ENCODE data around the gene CAPSL. TPM values are rescaled to one million over a fixed set of nuclear protein-coding genes. Genes with fewer than 3 reads are reported as not detected.
"Not testable (repeated sequence)": the region's sequence is repeated elsewhere in the genome, so short reads cannot be mapped to it uniquely, and the experiment has no call there.

CAPSL gene
- total RNA-seq, 2 donors from 2014 or later = not detected

- H3K36me3 Mint-ChIP-seq; ATAC-seq; DNase-seq (ENCODE audit: low spot score); H3K27me3 Mint-ChIP-seq; H3K9me3 Mint-ChIP-seq: not testable (repeated sequence)
- peak overlapping the region; percentile 40 for H3K4me3 Mint-ChIP-seq
- H3K4me1 Mint-ChIP-seq (ENCODE audit: low read depth in 2 of 2) = peaks cover 23 to 40% of the 10 kb centered on the region in 2 donors
- peak overlapping the region; percentile 54 to 65 for H3K27ac Mint-ChIP-seq
Measured at GRCh38 chr5:35856186-35856764, 82.1 kb downstream of the CAPSL start.

- peaks cover 23 to 38% of the 10 kb centered on the region in 2 donors for H3K4me1 Mint-ChIP-seq (ENCODE audit: low read depth in 2 of 2)
- ATAC-seq = no peak
- H3K36me3 Mint-ChIP-seq = peaks cover 5% of the 10 kb centered on the region
Measured at GRCh38 chr5:35855187-35855586, 83.2 kb downstream of the CAPSL start.

More at GRCh38 chr5:35855187-35855586, 83.2 kb downstream of the CAPSL start:
- no peak for DNase-seq (ENCODE audit: low spot score)
- H3K27me3 Mint-ChIP-seq = peaks cover 0 to 8% of the 10 kb centered on the region in 2 donors
- peak overlapping the region; percentile 38 for H3K4me3 Mint-ChIP-seq
- H3K9me3 Mint-ChIP-seq = no peaks in the 10 kb centered on the region
- H3K27ac Mint-ChIP-seq = peak overlapping the region; percentile 54 to 65

Other genes with a start within 250 kb of the CAPSL start
- 10 to 100 TPM in 1 of 2 donors, 1 to 10 TPM in 1; 2.3 to 21.6 TPM for gene IL7R, start 81.7 kb downstream of the CAPSL start, total RNA-seq
- not detected for gene UGT3A1, start 52.8 kb upstream of the CAPSL start, total RNA-seq
- gene UGT3A2, start 128.3 kb upstream of the CAPSL start, total RNA-seq = not detected
- 10 to 100 TPM; 12.7 to 18.7 TPM for gene LMBRD2, start 213.3 kb upstream of the CAPSL start, total RNA-seq
- gene SKP2, start 213.5 kb upstream of the CAPSL start, total RNA-seq = 10 to 100 TPM; 28.6 to 75.9 TPM

Data from natural killer cell treated with Interleukin-12 subunit alpha and Interleukin-12 subunit beta and Interleukin-15 and Interleukin-18, amount 100 ng/mL, for 72 hours (primary cell).